Natural killer cell (primary cell): ENCODE measurements around the gene TMEM86A. TPM values are rescaled to one million over a fixed set of nuclear protein-coding genes. Genes with fewer than 3 reads are reported as not detected.

ENCODE experiments used
- ATAC-seq, 3 donors: fragments of 150-1000 bp in 2 of 3; fragments of 200-7000 bp in 1 of 3; cut with Tn5 transposase; 1 replicate in 1 of 3; 2 replicates in 2 of 3; pipeline ENCODE4 v1.10.0; 2021; ENCODE audit warnings: mild to moderate bottlenecking in 2 of 3, moderate library complexity in 2 of 3
- DNase-seq, 2 donors: peaks; one replicate each; pipeline versions ENCODE4 v3.0.0 to v3.0.0-alpha.2; 2013 to 2021; ENCODE audit warnings: mixed read lengths in 1 of 2
- H3K27ac ChIP-seq: one replicate; pipeline ENCODE4 v1.5.1; 2013; ENCODE audit warnings: mild to moderate bottlenecking, low read length
- H3K27me3 ChIP-seq: one replicate; pipeline ENCODE4 v1.6.1; 2013; ENCODE audit warnings: low read length; ENCODE audit not compliant: control insufficient read depth, insufficient read depth
- H3K36me3 ChIP-seq: one replicate; pipeline ENCODE4 v1.6.1; 2013; ENCODE audit warnings: low read length; ENCODE audit not compliant: control insufficient read depth, insufficient read depth
- H3K4me1 ChIP-seq: one replicate; pipeline ENCODE4 v1.6.1; 2013; ENCODE audit warnings: low read length; ENCODE audit not compliant: control insufficient read depth, insufficient read depth
- H3K4me3 ChIP-seq: one replicate; pipeline ENCODE4 v1.5.1; 2013; ENCODE audit warnings: low read length
- H3K9me3 ChIP-seq: one replicate; pipeline ENCODE4 v1.6.1; 2013; ENCODE audit warnings: low read length; ENCODE audit not compliant: control insufficient read depth, insufficient read depth
- H3K27ac Mint-ChIP-seq, 2 donors: one replicate each; pipeline ENCODE4 v1.8.0; 2022; ENCODE audit warnings: mild to moderate bottlenecking in 2 of 2, mixed read lengths in 2 of 2, moderate library complexity in 1 of 2
- H3K27me3 Mint-ChIP-seq, 2 donors: one replicate each; pipeline ENCODE4 v1.8.0; 2022; ENCODE audit warnings: low read depth in 2 of 2, mixed read lengths in 2 of 2
- H3K36me3 Mint-ChIP-seq: one replicate; pipeline ENCODE4 v1.8.0; 2022; ENCODE audit warnings: mixed read lengths
- H3K4me1 Mint-ChIP-seq, 2 donors: one replicate each; pipeline ENCODE4 v1.8.0; 2022; ENCODE audit warnings: mixed read lengths in 2 of 2
- H3K4me3 Mint-ChIP-seq: one replicate; pipeline ENCODE4 v1.8.0; 2022; ENCODE audit warnings: mild to moderate bottlenecking, moderate library complexity, mixed read lengths
- H3K9me3 Mint-ChIP-seq, 2 donors: one replicate each; pipeline ENCODE4 v1.8.0; 2022; ENCODE audit warnings: mixed read lengths in 2 of 2
- CTCF ChIP-seq: fragments of 200-600 bp; IDR thresholded peaks from one replicate; pipeline ENCODE4 v1.8.0; 2022; ENCODE audit warnings: antibody characterized with exemption
- WGBS: methylation state at CpG from one replicate; pipeline ENCODE4 v1.1.7; 2013; ENCODE audit warnings: missing lambda C conversion rate; ENCODE audit not compliant: insufficient coverage; 5-methylcytosine and 5-hydroxymethylcytosine counted together
- intact Hi-C: fragments of 100-400 bp; cut with micrococcal nuclease; formaldehyde crosslinking; loops from one replicate; pipeline ENCODE4 v1.14.2; 2022
- total RNA-seq, 4 donors: library from RNA; stranded (reverse); fragments of 120-200 nt in 1 of 4; gene quantifications; one replicate each; pipeline versions ENCODE4 v1.2.3 to v1.2.4, GENCODE V29; 2013 to 2022

Gene TMEM86A
- total RNA-seq, 3 donors from 2014 or later (not counting 1 experiment from before 2014, with no cell fraction given) = 3.1 to 9.3 (median 9.0) TPM

- no peak overlapping the region for H3K27ac ChIP-seq
- no peak for ATAC-seq
Observed at GRCh38 chr11:18707811-18708340, 9.3 kb downstream of the TMEM86A start.

DNA sequence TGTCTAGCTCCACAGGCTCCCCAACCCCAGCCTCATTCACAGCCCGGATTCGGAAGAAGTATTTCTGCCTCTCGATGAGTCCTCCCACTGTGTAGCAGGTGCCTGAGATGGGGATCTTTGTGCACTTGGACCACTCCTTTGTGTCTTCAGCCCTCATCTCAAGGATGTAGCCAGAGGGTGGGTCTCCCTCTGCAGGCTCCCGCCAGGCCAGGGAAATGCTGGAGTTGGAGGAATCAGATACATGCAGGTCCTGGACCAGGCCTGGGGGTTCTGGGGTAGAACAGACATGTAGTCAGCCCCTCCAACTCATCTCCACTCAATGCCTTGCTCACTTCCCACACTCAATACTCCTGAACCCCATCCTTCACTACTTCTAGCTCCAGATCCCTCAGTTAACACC is 10.8 kb downstream of the TMEM86A start:
- WGBS = 95% methylated on average over 4 of the region's 4 CpGs
- Mint-ChIP-seq H3K27me3 (peaks cover 12 to 22% of the 10 kb centered on the region in 2 donors), H3K27ac (no peak overlapping the region), H3K4me1 (peaks cover 17 to 24% of the 10 kb centered on the region in 2 donors), H3K36me3 (no peaks in the 10 kb centered on the region), H3K9me3 (no peaks in the 10 kb centered on the region), H3K4me3 (no peak overlapping the region)
- ATAC-seq = no peak
- no peaks in the 10 kb centered on the region for H3K27me3 ChIP-seq
- no peak overlapping the region for H3K27ac ChIP-seq
- H3K36me3 ChIP-seq = no peaks in the 10 kb centered on the region
- TF ChIP-seq CTCF = no peak
- DNase-seq = no peak
- no peaks in the 10 kb centered on the region for H3K9me3 ChIP-seq
- intact Hi-C loops = no loop called here
- H3K4me1 ChIP-seq = peaks cover 19% of the 10 kb centered on the region
- H3K4me3 ChIP-seq = no peak overlapping the region

More at GRCh38 chr11:18707811-18708340, 9.3 kb downstream of the TMEM86A start:
- Mint-ChIP-seq H3K27me3 (peaks cover 23 to 29% of the 10 kb centered on the region in 2 donors), H3K36me3 (no peaks in the 10 kb centered on the region), H3K9me3 (no peaks in the 10 kb centered on the region), H3K4me1 (peaks cover 17 to 31% of the 10 kb centered on the region in 2 donors), H3K27ac (no peak overlapping the region), H3K4me3 (no peak overlapping the region)
- Histone ChIP-seq H3K4me1 (peaks cover 19% of the 10 kb centered on the region), H3K36me3 (no peaks in the 10 kb centered on the region), H3K4me3 (no peak overlapping the region), H3K9me3 (no peaks in the 10 kb centered on the region), H3K27me3 (no peaks in the 10 kb centered on the region)
- WGBS = 97% methylated on average over 12 of the region's 12 CpGs
- DNase-seq = no peak
- intact Hi-C loops = no loop called here
- TF ChIP-seq CTCF = no peak

DNA sequence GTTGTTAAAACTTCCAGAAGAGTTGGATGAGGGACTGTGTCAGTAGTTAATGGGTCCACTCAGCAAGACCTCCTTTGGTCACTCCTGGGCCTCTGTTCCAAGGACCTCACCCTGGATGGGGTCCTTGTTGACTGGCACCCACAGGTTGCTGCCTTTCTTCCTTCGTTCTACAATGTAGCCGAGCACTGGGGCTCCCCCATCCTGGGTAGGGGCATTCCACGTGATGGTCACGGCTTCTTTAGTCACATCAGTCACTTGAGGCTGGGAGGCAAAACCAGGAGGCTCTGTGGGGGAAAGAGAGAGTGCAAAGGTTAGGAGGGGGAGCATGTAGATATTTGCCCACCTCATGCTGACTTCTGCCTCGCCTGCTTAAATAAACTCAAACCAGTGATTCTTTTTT is 12.0 kb downstream of the TMEM86A start:
- Mint-ChIP-seq H3K27me3 (peaks cover 9 to 20% of the 10 kb centered on the region in 2 donors), H3K4me1 (peaks cover 13 to 15% of the 10 kb centered on the region in 2 donors), H3K27ac (no peak overlapping the region), H3K9me3 (no peaks in the 10 kb centered on the region), H3K4me3 (no peak overlapping the region), H3K36me3 (no peaks in the 10 kb centered on the region)
- no peak overlapping the region for H3K4me3 ChIP-seq
- no peak overlapping the region for H3K27ac ChIP-seq
- peaks cover 15% of the 10 kb centered on the region for H3K4me1 ChIP-seq
- DNase-seq (no peak), ATAC-seq (no peak)
- H3K36me3 ChIP-seq = no peaks in the 10 kb centered on the region
- WGBS = 93% methylated on average over 5 of the region's 5 CpGs
- TF ChIP-seq CTCF = no peak
- H3K9me3 ChIP-seq = no peaks in the 10 kb centered on the region
- intact Hi-C loops = no loop called here
- H3K27me3 ChIP-seq = no peaks in the 10 kb centered on the region
